B cell (primary cell): ENCODE measurements around the gene TRAPPC8.

Experiments
- CTCF ChIP-seq: fragments of 200-600 bp; IDR thresholded peaks from one replicate; pipeline ENCODE4 v1.8.0; 2022; ENCODE audit warnings: antibody characterized with exemption, mild to moderate bottlenecking
- EZH2 ChIP-seq: IDR thresholded peaks from 2 replicates; pipeline ENCODE4 v1.6.1; 2012; ENCODE audit warnings: borderline replicate concordance, low read depth, mild to moderate bottlenecking, moderate library complexity, low read length; ENCODE audit not compliant: insufficient read depth, poor library complexity, severe bottlenecking

- TF ChIP-seq CTCF = no peak
- TF ChIP-seq EZH2 = no peak
These were observed 128.8 kb downstream of the TRAPPC8 start for GRCh38 chr18:31814132-31814531.
